Effector memory CD4-positive, alpha-beta T cell (primary cell): Measurements from ENCODE around the gene EPHB1.

ENCODE experiments used
- DNase-seq, 3 donors: peaks; one replicate each; pipeline ENCODE4 v3.0.0-alpha.2; 2020
- H3K27ac ChIP-seq: 2 replicates; pipeline ENCODE4 v1.7.0; 2013; ENCODE audit warnings: mild to moderate bottlenecking, low read length, moderate library complexity; ENCODE audit not compliant: insufficient read depth, poor library complexity, severe bottlenecking
- H3K27me3 ChIP-seq: replicated peaks from 2 replicates; pipeline ENCODE4 v1.7.0; 2013; ENCODE audit warnings: mild to moderate bottlenecking, low read length; ENCODE audit not compliant: insufficient read depth, control insufficient read depth, poor library complexity, severe bottlenecking
- H3K36me3 ChIP-seq: 2 replicates; pipeline ENCODE4 v1.7.0; 2013; ENCODE audit warnings: mild to moderate bottlenecking, low read length, moderate library complexity; ENCODE audit not compliant: control insufficient read depth, insufficient read depth
- H3K4me1 ChIP-seq: 2 replicates; pipeline ENCODE4 v1.7.0; 2013; ENCODE audit warnings: low read length, mild to moderate bottlenecking; ENCODE audit not compliant: control insufficient read depth, insufficient read depth, poor library complexity, severe bottlenecking
- H3K4me3 ChIP-seq: 2 replicates; pipeline ENCODE4 v1.7.0; 2013; ENCODE audit warnings: low read length, low read depth, mild to moderate bottlenecking; ENCODE audit not compliant: insufficient read depth, poor library complexity, severe bottlenecking
- H3K9me3 ChIP-seq: 2 replicates; pipeline ENCODE4 v1.7.0; 2013; ENCODE audit warnings: mild to moderate bottlenecking, low read length, moderate library complexity; ENCODE audit not compliant: control insufficient read depth

The EPHB1 gene

GRCh38 chr3:135203026-135203425 lies 408.0 kb downstream of the EPHB1 start:
- Histone ChIP-seq H3K27me3 (no peaks in the 10 kb centered on the region), H3K36me3 (no peaks in the 10 kb centered on the region), H3K4me3 (no peak overlapping the region), H3K27ac (no peak overlapping the region), H3K9me3 (no peaks in the 10 kb centered on the region), H3K4me1 (no peaks in the 10 kb centered on the region)
- DNase-seq, result no peak

GRCh38 chr3:135213213-135213612 lies 418.2 kb downstream of the EPHB1 start:
- H3K4me1 ChIP-seq, result no peaks in the 10 kb centered on the region
- H3K36me3 ChIP-seq, result no peaks in the 10 kb centered on the region
- H3K4me3 ChIP-seq, result no peak overlapping the region
- H3K27me3 ChIP-seq, result no peaks in the 10 kb centered on the region
- no peaks in the 10 kb centered on the region for H3K9me3 ChIP-seq
- no peak overlapping the region for H3K27ac ChIP-seq
- no peak for DNase-seq

GRCh38 chr3:135213822-135214221 lies 418.8 kb downstream of the EPHB1 start:
- no peak for DNase-seq
- no peaks in the 10 kb centered on the region for H3K36me3 ChIP-seq
- no peak overlapping the region for H3K4me3 ChIP-seq
- H3K27ac ChIP-seq, result no peak overlapping the region
- no peaks in the 10 kb centered on the region for H3K27me3 ChIP-seq
- no peaks in the 10 kb centered on the region for H3K4me1 ChIP-seq
- no peaks in the 10 kb centered on the region for H3K9me3 ChIP-seq

- no peak for DNase-seq
- no peaks in the 10 kb centered on the region for H3K4me1 ChIP-seq
- H3K36me3 ChIP-seq, result no peaks in the 10 kb centered on the region
- H3K27me3 ChIP-seq, result no peaks in the 10 kb centered on the region
- no peak overlapping the region for H3K4me3 ChIP-seq
- H3K27ac ChIP-seq, result no peak overlapping the region
- no peaks in the 10 kb centered on the region for H3K9me3 ChIP-seq
Observed at GRCh38 chr3:135214400-135214799, 419.3 kb downstream of the EPHB1 start.

GRCh38 chr3:135215516-135215915 lies 420.5 kb downstream of the EPHB1 start:
- DNase-seq, result no peak
- Histone ChIP-seq H3K9me3 (no peaks in the 10 kb centered on the region), H3K4me1 (no peaks in the 10 kb centered on the region), H3K4me3 (no peak overlapping the region), H3K27me3 (no peaks in the 10 kb centered on the region), H3K27ac (no peak overlapping the region), H3K36me3 (no peaks in the 10 kb centered on the region)

GRCh38 chr3:135216659-135217058 lies 421.6 kb downstream of the EPHB1 start:
- no peak overlapping the region for H3K27ac ChIP-seq
- no peaks in the 10 kb centered on the region for H3K36me3 ChIP-seq
- no peak overlapping the region for H3K4me3 ChIP-seq
- H3K4me1 ChIP-seq, result no peaks in the 10 kb centered on the region
- no peak for DNase-seq
- H3K9me3 ChIP-seq, result no peaks in the 10 kb centered on the region
- H3K27me3 ChIP-seq, result no peaks in the 10 kb centered on the region

- H3K9me3 ChIP-seq, result no peaks in the 10 kb centered on the region
- no peaks in the 10 kb centered on the region for H3K4me1 ChIP-seq
- H3K4me3 ChIP-seq, result no peak overlapping the region
- H3K27me3 ChIP-seq, result no peaks in the 10 kb centered on the region
- no peak overlapping the region for H3K27ac ChIP-seq
- no peak for DNase-seq
- no peaks in the 10 kb centered on the region for H3K36me3 ChIP-seq
Observed at GRCh38 chr3:135217730-135218129, 422.7 kb downstream of the EPHB1 start.

GRCh38 chr3:135218304-135218703 lies 423.2 kb downstream of the EPHB1 start:
- Histone ChIP-seq H3K9me3 (no peaks in the 10 kb centered on the region), H3K36me3 (no peaks in the 10 kb centered on the region), H3K4me3 (no peak overlapping the region), H3K27ac (no peak overlapping the region), H3K27me3 (no peaks in the 10 kb centered on the region), H3K4me1 (no peaks in the 10 kb centered on the region)
- DNase-seq, result no peak

GRCh38 chr3:135218782-135219181 lies 423.7 kb downstream of the EPHB1 start:
- no peak for DNase-seq
- no peak overlapping the region for H3K4me3 ChIP-seq
- H3K4me1 ChIP-seq, result no peaks in the 10 kb centered on the region
- H3K27ac ChIP-seq, result no peak overlapping the region
- H3K36me3 ChIP-seq, result no peaks in the 10 kb centered on the region
- no peaks in the 10 kb centered on the region for H3K9me3 ChIP-seq
- H3K27me3 ChIP-seq, result no peaks in the 10 kb centered on the region

GRCh38 chr3:135224815-135225362 lies 429.8 kb downstream of the EPHB1 start:
- Histone ChIP-seq H3K4me3 (no peak overlapping the region), H3K36me3 (no peaks in the 10 kb centered on the region), H3K27ac (no peak overlapping the region), H3K9me3 (no peaks in the 10 kb centered on the region), H3K4me1 (no peaks in the 10 kb centered on the region), H3K27me3 (no peaks in the 10 kb centered on the region)
- no peak for DNase-seq

GRCh38 chr3:135226057-135226456 lies 431.0 kb downstream of the EPHB1 start:
- Histone ChIP-seq H3K9me3 (no peaks in the 10 kb centered on the region), H3K4me3 (no peak overlapping the region), H3K4me1 (no peaks in the 10 kb centered on the region), H3K27ac (no peak overlapping the region), H3K27me3 (no peaks in the 10 kb centered on the region), H3K36me3 (no peaks in the 10 kb centered on the region)
- no peak for DNase-seq
